Activated CD4-positive, alpha-beta T cell treated with anti-CD3 and anti-CD28 coated beads for 48 hours (primary cell): ENCODE results near the gene ZNG1B.
"Not testable (repeated sequence)": the region's sequence is repeated elsewhere in the genome, so short reads cannot be mapped to it uniquely, and the experiment has no call there.

ENCODE experiments used
- DNase-seq: peaks from one replicate; pipeline ENCODE4 v3.0.0-alpha.2; 2020

Gene ZNG1B

GRCh38 chr2:113437508-113438465 lies at the start of gene ZNG1B:
TSS of gene ZNG1B (plus strand) at chr2:113437691. CDS start at chr2:113437869, 178 bp downstream.
- DNase-seq: peak; percentile 85

- DNase-seq: peak; percentile 70
Observed at GRCh38 chr2:113390124-113390849, 47.2 kb upstream of the ZNG1B start.

GRCh38 chr2:113391073-113391472 lies 46.4 kb upstream of the ZNG1B start:
- DNase-seq: no peak

- DNase-seq: no peak
Observed at GRCh38 chr2:113406114-113406513, 31.4 kb upstream of the ZNG1B start.

DNA sequence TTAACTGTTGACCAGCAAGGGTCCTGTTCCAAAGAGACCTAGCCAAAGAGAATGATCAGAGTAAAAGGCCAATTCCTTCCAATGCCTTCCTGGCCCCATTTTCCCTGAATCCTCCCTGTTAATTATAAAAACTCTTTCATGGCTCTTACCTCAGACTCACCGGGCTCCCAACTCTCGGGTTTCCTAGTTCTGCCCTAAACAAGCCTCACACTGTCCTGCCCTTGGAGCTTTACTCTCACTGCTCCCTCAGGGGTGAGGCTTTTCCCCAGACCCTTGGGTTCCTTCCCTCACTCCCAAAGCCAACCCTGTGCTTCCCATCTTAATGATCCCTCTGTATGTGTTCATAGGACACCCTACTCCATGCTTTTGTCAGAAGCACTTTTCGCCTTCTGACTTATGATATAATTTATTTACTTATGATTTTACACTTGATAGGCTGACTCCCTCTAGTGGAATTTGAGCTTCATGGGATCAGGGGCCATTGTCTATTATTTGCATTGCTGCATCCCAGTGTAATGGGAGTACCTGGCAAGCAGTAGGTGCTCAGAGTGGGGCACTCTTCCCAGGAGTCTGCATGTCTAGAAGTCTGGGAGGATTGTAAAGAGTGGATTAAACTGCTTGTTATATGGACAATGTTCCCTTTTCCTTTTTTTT lies 29.9 kb upstream of the ZNG1B start:
- no peak for DNase-seq

DNA sequence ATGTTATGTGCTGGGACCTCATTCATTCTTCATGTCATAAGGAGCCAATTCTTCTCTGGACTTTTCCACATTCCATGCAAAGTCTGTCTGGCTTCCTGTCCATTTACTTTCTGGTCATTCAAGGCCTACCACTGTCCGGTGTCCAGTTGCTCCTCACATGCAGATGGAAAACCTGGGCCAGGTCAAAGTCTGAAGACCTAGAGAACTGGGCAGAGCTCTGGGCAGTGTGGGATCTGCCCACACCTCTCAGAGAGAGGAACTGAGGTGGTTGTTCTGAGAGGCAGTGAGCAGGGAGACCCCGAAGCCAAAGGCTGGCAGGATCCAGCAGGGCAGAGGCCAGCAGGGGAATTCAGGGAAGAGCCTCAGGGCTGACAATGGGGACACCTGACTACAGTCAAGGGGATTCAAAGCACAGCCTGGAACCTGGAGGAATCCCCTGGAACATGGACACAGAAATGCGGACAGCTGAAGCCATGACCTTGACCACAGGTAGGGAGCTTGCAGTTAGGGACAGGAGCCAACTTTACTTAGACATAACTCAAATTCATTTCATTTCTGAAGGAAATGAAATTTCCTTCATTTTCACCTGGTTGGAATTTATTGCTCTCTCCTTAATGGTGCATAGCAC lies 25.7 kb upstream of the ZNG1B start:
- DNase-seq: not testable (repeated sequence)

DNA sequence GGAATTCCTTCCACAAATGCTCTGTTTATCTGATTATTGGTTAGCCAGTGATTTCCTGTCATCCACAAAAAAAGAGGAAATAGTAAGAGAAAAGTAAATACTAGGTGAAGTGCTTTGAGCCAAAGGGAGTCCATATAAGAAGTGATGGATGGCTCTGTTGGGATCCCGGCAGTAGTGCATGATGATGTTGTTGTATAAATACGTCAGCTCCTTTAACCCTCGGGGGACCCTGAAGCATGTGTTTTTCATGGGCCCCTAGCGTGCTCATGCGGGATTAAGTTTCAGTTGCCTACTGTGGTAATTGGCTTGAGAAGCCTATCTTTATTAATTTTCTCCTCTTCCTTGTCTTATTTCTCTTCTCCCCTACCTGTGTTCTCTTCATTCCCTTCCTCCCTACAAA lies 24.7 kb upstream of the ZNG1B start:
- not testable (repeated sequence) for DNase-seq

- DNase-seq: not testable (repeated sequence)
Observed at GRCh38 chr2:113431773-113432172, 5.7 kb upstream of the ZNG1B start.

- DNase-seq: not testable (repeated sequence)
Observed at GRCh38 chr2:113433468-113433867, 4.0 kb upstream of the ZNG1B start.

DNA sequence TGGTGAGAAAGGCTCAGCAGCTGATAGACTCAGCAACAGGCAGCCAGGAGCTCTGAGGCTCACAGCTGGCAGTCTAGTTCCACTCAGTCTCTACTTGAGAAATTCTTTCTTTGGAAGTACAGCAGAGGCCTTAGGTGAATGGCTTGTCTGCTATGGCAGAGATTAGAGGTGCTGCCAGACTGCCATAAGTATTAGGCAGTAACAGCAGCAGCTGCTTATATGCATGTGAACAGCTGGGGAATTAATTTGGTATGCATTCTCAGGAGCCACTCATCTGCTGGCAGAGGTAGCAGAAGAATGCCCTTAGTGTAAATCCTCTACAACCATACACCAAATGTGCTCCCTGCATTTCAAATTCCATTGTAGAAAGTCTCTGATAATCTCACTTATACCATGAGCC lies 28.3 kb downstream of the ZNG1B start:
- not testable (repeated sequence) for DNase-seq

- DNase-seq: not testable (repeated sequence)
Observed at GRCh38 chr2:113476688-113477368, 39.3 kb downstream of the ZNG1B start.

DNA sequence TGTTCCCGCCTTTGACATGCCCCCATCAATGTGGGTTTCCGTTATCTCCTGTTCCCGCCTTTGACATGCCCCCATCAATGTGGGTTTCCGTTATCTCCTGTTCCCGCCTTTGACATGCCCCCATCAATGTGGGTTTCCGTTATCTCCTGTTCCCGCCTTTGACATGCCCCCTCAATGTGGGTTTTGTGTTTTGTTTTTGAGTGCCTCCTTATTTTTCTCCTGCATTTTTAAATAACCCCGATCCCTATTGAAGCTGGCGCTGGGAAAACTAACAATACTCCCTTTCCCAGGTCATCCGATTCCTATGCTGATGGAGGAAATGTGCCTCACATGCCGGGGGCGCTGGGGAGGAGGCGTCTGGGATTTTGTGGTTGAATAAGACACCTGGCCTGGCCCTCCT lies 59.0 kb downstream of the ZNG1B start:
- DNase-seq: not testable (repeated sequence)

DNA sequence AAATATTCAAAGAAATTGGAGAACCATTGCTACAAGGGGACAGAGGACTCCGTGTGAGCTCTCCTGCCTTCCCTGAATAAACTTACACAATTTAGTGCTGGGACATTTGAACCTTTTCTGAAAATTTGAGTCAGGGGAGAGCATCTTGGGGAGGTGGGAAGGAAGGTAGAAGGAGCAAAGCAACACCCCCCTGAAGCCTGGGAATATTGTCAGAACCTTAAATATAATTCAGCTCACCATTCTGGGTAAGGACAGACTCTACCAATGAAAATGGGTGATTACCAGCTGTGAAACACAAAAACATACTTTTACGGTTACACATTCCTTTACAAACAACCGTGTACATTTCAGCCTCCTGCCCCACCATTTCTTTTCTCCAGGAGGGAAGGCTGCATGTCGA lies 60.9 kb downstream of the ZNG1B start, which contains the start of gene FOXD4L1:
Gene FOXD4L1 (plus strand): TSS at position 301 of the 400 bp plus-strand sequence. CDS start 592 bp downstream, outside the sequence.
- not testable (repeated sequence) for DNase-seq

- DNase-seq: peak; percentile 11
Observed at GRCh38 chr2:113499019-113499885, 61.8 kb downstream of the ZNG1B start.

- DNase-seq: not testable (repeated sequence)
Observed at GRCh38 chr2:113499886-113500722, 62.6 kb downstream of the ZNG1B start.

DNA sequence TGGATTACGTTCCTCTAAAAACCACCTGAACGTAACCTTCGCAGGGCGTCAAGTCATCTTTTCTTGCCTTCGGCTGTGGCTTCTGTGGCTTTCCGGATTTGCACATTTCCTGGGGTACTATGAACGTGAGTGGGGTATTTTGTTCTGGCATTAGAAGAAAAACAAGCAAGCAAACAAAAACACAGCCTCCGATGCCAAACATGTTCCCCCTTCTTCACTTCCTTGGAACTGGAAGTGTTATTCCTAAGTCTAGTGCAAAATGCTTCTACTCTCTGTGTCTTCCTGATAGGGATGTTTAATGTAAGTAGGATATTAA lies 63.2 kb downstream of the ZNG1B start:
- not testable (repeated sequence) for DNase-seq

- not testable (repeated sequence) for DNase-seq
Observed at GRCh38 chr2:113502216-113503093, 65.0 kb downstream of the ZNG1B start.

DNA sequence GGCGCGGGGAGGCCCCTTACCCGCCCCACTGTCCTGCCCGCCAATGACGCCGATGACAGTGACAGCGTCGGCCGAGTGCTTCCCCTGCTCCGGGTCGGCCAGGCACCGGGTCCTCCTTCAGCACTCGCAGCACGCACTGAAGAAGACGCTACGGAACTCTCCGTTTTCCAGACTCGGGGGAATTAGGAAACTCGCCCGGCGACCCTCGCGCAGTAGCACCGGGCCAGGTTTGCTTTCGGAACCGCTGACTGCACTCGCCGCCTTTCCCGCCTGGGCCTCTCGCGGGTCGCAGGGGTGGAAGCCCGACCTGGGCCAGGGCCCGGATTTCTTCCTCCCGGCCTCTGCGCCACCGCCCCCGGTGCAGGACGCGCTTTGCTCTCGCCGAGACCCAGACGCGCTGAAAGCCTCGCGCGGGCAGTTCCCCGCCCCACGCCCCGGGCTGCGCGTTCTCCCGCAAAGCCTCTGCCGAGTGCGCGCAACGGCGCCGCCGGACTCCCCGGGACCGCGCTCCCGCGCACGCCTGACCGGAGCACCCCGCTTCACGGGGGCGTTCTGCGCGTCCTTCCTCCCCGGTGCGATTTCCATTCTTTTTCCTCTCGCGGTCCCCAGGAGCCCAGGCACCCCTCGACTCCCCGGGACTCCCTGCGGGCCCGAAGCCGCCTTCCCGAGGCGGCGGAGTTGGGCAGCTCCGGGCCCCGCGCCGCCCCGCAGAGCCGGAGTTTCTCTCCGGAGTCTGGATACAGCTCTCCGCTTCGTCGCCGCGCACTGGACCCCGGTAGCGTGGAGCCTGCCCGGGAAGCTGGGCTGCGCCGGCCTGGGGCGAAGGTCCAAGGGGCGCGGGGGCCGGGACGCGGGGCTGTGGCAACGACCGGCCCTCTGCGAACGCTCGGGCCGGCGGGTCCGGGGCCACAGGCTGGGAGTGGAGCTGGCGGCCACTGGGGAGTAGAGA lies 65.9 kb downstream of the ZNG1B start:
- DNase-seq: peak; percentile 56
